Stimulated activated CD4-positive, alpha-beta T cell treated with anti-CD3 and anti-CD28 coated beads, Interleukin-12 subunit alpha, Interleukin-12 subunit beta, amount 100 ng/mL, for 48 hours (primary cell): ENCODE results near the gene LDHD.
"Not testable (repeated sequence)": the region's sequence is repeated elsewhere in the genome, so short reads cannot be mapped to it uniquely, and the experiment has no call there.

Source experiments
- DNase-seq, 3 donors: peaks; one replicate each; pipeline ENCODE4 v3.0.0-alpha.2; 2020; ENCODE audit warnings: low read depth in 2 of 3, low spot score in 1 of 3

LDHD gene

DNA sequence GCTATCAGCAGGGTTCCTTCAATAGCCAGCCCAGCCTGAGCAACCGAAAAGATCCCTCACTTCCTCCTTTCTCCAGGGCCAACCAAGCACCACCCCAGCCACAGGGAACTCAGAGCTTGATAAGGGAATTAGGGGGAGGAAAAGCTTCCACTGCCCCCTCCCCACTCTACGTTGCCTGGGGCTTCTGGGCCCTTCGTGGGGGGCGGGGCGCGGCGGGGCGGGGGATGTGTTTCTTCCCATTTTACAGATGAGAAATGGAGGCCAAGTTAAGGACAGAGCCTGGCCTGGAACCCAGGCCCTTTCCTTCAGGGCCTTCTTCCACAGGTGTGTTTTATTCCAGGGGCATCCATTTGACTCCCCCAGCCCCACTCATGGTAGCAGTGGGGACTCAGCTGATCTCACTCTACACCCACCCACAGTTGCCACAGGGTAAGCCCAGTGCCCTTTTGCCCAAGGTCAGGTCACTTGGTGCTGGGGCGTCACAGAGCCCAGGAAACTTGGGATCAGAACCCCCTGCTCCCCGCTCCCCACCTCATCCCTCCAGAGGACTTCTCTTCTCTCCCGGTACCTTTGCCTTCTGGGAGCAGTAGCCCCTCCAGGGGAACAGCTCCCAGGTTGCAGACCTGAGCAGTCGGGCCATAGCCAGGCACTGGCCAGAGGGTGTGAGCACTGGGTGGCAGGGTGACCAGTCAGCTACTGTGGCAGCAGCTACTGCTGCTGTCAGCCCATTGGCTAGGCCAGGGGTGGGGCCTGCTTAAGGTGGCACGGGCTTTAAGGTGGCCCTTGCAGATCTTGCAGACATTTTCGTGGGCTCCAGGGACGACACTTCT lies at the start of gene LDHD:
TSS of gene LDHD (minus strand) at position 700 of the 830 bp plus-strand sequence. CDS start at position 640, 60 bp downstream.
- DNase-seq, result no peak

GRCh38 chr16:75160386-75160785 lies 43.8 kb upstream of the LDHD start:
- DNase-seq, result no peak

DNA sequence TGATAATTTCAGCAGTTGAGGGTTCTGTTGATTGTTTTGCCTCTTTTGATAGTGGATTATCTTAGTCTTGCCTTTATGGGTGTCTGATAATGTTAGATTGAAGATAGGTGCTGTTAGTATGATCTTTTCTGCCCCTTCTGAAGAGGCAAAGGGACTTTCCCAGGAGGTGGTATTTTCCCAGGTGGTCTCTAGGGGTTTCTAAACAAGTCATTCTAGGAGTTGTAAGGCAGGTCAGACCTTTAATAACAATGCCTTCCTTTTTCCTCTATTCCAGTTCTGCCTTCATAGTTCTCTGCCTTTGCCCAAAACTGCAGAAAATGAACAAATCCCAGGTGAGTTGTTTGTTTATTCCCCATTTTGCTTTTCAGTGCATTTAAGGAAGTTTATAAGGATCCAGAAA lies 36.1 kb upstream of the LDHD start:
- no peak for DNase-seq

- no peak for DNase-seq
Measured at GRCh38 chr16:75151798-75152197, 35.2 kb upstream of the LDHD start.

- peak; percentile 92 to 94 (median 92) for DNase-seq
Measured at GRCh38 chr16:75148311-75149195, 32.0 kb upstream of the LDHD start, which contains the start of gene ZFP1. ZFP1 (plus strand) TSS chr16:75148524; CDS start chr16:75152952, 4,428 bp downstream.

GRCh38 chr16:75147968-75148310 lies 31.4 kb upstream of the LDHD start:
- no peak for DNase-seq

- DNase-seq, result no peak
Measured at GRCh38 chr16:75143941-75144340, 27.4 kb upstream of the LDHD start.

- DNase-seq, result no peak
Measured at GRCh38 chr16:75139498-75139897, 22.9 kb upstream of the LDHD start.

DNA sequence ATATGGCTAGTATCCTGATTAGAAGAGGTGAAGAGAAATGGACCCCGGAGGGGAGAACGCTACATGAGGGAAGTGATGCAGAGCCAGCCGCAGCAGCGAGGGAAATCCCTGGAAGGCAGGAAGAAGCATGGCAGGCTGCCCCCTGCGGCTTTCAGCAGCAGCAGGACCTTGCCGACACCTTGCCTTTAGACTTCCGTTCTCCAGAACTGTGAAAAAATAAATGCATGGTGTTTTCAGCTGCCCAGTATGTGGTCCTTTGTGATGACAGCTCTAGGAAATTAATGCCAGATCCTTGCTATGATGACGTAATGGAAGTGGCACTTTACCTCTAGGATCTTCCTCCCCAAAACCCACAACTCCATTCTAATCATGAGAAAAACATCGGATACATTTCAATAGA lies 22.1 kb upstream of the LDHD start:
- DNase-seq, result no peak

DNA sequence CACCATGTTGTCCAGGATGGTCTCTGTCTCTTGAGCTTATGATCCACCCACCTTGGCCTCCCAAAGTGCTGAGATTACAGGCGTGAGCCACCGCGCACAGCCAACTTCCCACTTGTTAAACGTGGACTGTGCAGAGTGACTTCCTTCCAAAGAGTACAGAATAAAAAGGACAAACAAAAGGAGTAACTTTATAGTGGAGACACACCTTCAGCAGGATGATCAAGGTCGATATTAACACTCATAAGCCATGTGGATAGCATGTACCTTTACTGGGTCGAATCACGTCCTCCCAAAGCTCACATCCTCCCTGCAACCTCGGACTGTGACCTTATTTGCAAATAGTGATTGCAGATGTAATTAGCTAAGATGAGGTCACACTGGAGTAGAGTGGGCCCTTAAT lies 21.7 kb upstream of the LDHD start:
- no peak for DNase-seq

DNA sequence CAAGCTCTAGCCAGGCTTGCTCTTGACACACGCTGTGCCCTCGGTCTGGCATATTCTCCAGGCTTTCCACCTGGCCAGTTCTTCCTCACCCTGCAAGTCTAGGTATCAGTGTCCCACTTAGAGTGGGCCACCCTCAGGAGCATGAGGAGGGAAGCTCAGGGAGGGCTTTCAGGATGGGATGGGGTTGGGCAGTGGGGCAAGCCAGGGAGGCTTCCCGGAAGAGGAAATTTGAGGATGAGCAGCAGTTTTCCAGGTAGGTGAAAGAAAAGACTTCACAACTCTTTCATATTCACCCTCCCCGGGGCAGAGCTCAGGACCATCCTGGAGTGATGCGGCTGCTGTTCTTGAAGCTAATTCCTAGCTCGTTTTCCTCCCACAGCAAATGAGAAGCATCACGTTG lies 14.5 kb upstream of the LDHD start:
- DNase-seq, result no peak

DNA sequence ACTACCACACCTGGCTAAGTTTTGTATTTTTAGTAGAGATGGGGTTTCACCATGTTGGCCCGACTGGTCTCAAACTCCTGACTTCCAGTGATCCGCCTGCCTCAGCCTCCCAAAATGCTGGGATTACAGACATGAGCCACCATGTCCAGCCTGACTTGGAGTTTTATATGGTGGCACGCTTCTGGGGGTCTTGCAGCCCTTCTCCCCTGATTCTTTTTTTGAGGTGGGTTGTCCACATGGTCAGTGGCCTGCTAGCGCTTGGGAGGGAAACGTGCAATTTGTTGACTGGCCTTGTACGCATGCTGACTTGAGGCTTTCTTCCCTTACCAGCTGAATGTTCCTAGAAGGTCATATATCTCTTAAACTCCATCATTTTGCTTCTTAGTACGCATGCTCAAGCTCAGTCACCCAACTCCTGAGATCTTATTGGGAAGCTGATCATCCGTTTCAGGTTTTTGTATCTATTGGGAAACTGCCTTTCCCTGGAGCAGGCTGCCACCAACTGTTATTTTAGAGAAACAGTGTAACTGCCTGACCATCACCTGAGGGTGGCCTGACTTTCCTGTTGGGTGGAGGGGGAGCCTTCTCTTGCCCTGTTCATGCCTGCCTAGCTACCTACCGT lies 13.7 kb upstream of the LDHD start:
- DNase-seq, result no peak

- not testable (repeated sequence) for DNase-seq
Measured at GRCh38 chr16:75129421-75130149, 13.0 kb upstream of the LDHD start.

DNA sequence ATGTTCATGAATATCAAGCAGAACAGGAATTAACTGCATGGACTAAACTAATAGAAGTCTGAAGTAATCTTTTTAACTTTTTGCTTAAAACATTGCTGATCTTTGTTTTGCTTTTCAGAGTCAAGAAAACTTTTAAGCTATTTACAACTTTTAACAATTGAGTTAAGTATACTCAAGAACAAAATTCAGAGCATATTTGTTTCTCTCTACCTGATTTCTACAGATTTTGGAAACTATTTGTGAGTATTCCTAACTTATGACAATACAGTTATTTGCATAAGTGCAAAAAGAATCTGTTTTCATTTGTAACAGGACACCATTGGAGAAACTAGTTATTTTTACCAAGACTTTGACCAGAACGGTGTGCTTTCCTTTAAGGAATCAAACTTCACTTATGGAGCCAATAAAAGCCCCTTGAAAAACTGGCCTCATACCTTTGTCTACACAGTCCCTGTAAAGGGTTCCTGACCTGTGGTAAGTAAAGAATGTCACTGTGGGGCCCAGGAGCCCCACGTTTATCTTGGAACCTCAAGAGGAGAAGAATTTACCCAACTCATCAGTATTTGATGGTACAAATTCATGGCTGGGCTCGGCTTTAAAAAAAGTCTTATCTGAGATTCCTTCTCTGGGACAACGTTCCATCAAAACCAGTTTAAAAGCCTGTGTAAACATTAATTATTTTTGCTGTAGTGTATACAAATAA lies 11.3 kb upstream of the LDHD start:
- no peak for DNase-seq

DNA sequence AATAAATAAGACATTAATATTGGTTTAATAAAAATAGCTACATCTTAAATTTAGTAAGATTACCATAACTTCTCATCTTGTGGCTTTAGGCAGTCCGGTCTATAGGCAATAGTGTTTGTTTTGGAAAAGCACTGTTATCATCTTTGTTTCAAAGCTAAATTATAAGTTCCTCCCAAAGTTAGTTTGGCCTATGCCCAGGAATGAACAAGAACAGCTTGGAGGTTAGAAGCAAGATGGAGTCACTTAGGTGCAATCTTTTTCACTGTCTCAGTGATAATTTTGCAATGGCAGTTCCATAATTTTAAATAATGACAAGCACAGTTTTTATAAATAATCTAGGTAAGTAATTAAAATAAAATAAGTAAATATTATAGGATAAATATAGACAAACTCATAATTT lies 6.0 kb upstream of the LDHD start:
- DNase-seq, result no peak

DNA sequence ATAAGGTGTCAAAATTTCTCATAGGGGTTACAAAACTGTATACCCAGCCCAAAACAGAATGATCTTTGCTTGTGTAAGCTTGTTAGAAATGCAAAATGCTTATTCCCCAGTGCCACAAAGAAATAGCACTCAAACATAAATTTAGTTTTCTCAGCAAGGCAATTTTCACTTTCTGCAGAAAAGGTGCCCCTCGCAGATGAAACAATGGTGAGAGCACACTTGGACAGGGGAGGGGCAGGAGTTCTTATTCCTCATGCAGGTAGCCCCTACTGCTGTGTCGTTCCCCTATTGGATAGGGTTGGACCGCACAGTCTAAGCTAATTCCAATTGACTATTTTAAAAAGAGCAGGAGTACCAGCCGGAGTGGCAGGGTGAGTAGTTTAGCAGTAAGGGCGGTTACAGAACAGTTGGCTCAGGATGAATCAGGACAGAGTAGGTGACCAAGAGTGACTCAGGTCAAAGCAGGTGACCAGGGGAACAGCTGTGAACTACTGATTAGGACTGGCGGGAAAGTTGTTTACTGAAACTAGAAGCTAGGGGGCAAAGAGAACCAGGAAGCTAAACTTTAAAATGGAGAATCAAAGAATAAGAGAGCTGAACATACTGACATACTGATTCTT lies 5.5 kb upstream of the LDHD start:
- DNase-seq, result no peak

DNA sequence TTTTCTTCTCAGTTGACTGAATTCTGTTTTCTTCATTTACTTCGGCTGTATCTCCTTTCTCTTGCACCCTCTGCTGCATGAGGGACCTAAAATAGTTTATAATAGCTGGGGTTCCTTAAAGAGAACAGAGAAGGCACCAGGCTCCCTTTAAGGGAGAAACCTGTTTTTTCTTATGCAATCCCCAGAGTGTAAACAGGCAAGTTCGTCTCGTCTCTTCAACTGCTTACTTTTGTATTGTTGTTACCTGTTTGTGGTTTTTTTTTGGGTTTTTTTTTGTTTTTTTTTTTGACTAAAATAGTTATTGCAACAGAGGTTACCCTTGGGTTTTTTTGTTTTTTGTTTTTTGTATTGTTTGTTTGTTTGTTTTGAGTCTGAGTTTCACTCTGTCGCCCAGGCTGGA lies 3.7 kb upstream of the LDHD start:
- DNase-seq, result no peak

- no peak for DNase-seq
Measured at GRCh38 chr16:75118943-75119539, 2.5 kb upstream of the LDHD start.

DNA sequence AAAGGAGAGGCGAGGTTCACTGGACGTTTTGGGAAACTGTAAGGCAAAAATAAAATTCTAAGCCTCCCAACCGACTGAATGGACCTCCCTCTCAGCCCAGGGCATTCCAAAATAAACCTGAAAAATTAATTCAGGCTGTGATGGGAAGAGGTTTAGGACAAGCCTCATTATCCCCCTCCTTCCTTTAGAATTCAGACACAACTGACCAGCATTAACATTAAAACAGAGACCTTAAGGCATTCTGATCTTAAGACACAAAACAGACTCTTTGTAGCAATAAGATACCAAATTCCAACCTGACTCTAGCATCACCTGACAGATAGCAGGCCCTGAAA lies 298 bp upstream of the LDHD start:
- DNase-seq, result no peak
